ENCODE data around the gene TIE1.

The TIE1 gene

GRCh38 chr1:43256675-43257570, 43.9 kb upstream of the TIE1 start:
- H3K4me3 ChIP-seq (ENCODE audit: control insufficient read depth in 1 of 7, extremely low read depth in 1 of 7, insufficient read depth in 4 of 7, low read depth in 2 of 7, low read length in 6 of 7) = no peak overlapping the region
- no peak overlapping the region for H3K27ac ChIP-seq (ENCODE audit: insufficient read depth in 1 of 2, low read depth in 1 of 2, low read length in 2 of 2, poor library complexity in 1 of 2, severe bottlenecking in 2 of 2)
- ChIA-PET POLR2A (interaction anchor here (1.0 kb wide), 1 partner anchor 10 kb away, joined by 3 read pairs; no protein-coding TSS in a partner anchor), CTCF (interaction anchor here (0.6 kb wide), 1 partner anchor 134 kb away, joined by 3 read pairs; no protein-coding TSS in a partner anchor)
- H3K27me3 ChIP-seq (replicated peaks in 2 of 5; ENCODE audit: control insufficient read depth in 4 of 5, insufficient read depth in 5 of 5, low read length in 4 of 5) = no peaks in the 10 kb centered on the region
- H3K9me3 ChIP-seq (ENCODE audit: control extremely low read depth in 1 of 5, control insufficient read depth in 4 of 5, insufficient read depth in 2 of 5, low read depth in 1 of 5, low read length in 4 of 5) = peaks cover 0 to 10% (median 2%) of the 10 kb centered on the region in 5 experiments
- 96% methylated on average over 8 of the region's 8 CpGs for WGBS (ENCODE audit: insufficient coverage)
- no peaks in the 10 kb centered on the region for H3K4me1 ChIP-seq (ENCODE audit: control extremely low read depth in 1 of 4, control insufficient read depth in 4 of 4, insufficient read depth in 4 of 4, low read length in 3 of 4)
- DNase-seq = no peak
- peaks cover 0 to 3% (median 0%) of the 10 kb centered on the region in 4 experiments for H3K36me3 ChIP-seq (ENCODE audit: control insufficient read depth in 4 of 4, insufficient read depth in 4 of 4, low read length in 3 of 4)

DNA sequence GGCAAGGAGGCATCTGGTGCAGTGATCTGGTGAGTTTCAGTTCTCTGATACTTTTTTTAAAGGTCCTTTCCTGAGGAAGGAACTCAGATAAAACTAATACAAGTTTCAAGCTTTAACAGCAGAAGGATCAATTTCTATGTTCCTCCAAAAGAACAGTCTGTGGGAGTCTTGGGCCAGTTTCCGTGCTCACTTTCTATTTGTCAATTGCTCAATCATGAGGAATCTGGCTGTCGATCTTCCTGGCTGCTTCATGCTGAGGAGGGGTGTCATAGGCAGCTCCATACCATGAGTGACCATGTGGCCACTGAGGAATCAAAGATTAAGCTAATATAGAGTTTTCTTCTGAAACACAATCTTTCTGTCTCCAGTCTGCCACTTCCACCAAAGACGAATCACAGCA, 42.4 kb upstream of the TIE1 start:
- Histone ChIP-seq H3K27ac (ENCODE audit: insufficient read depth in 1 of 2, low read depth in 1 of 2, low read length in 2 of 2, poor library complexity in 1 of 2, severe bottlenecking in 2 of 2) (no peak overlapping the region), H3K36me3 (ENCODE audit: control insufficient read depth in 4 of 4, insufficient read depth in 4 of 4, low read length in 3 of 4) (peaks cover 0 to 3% (median 0%) of the 10 kb centered on the region in 4 experiments), H3K9me3 (ENCODE audit: control extremely low read depth in 1 of 5, control insufficient read depth in 4 of 5, insufficient read depth in 2 of 5, low read depth in 1 of 5, low read length in 4 of 5) (peaks cover 0 to 10% (median 2%) of the 10 kb centered on the region in 5 experiments), H3K4me3 (ENCODE audit: control insufficient read depth in 1 of 7, extremely low read depth in 1 of 7, insufficient read depth in 4 of 7, low read depth in 2 of 7, low read length in 6 of 7) (no peak overlapping the region), H3K4me1 (ENCODE audit: control extremely low read depth in 1 of 4, control insufficient read depth in 4 of 4, insufficient read depth in 4 of 4, low read length in 3 of 4) (no peaks in the 10 kb centered on the region), H3K27me3 (replicated peaks in 2 of 5; ENCODE audit: control insufficient read depth in 4 of 5, insufficient read depth in 5 of 5, low read length in 4 of 5) (no peaks in the 10 kb centered on the region)
- DNase-seq = no peak
- 93% methylated on average over 3 of the region's 3 CpGs for WGBS (ENCODE audit: insufficient coverage)
- CTCF ChIA-PET = no interaction called here
- POLR2A ChIA-PET = no interaction called here

- WGBS (ENCODE audit: insufficient coverage) = 100% methylated on average over 4 of the region's 4 CpGs
- no peak for DNase-seq
- Histone ChIP-seq H3K36me3 (ENCODE audit: control insufficient read depth in 4 of 4, insufficient read depth in 4 of 4, low read length in 3 of 4) (no peaks in the 10 kb centered on the region), H3K27ac (ENCODE audit: insufficient read depth in 1 of 2, low read depth in 1 of 2, low read length in 2 of 2, poor library complexity in 1 of 2, severe bottlenecking in 2 of 2) (no peak overlapping the region), H3K4me3 (ENCODE audit: control insufficient read depth in 1 of 7, extremely low read depth in 1 of 7, insufficient read depth in 4 of 7, low read depth in 2 of 7, low read length in 6 of 7) (no peak overlapping the region), H3K4me1 (ENCODE audit: control extremely low read depth in 1 of 4, control insufficient read depth in 4 of 4, insufficient read depth in 4 of 4, low read length in 3 of 4) (peaks cover 0 to 12% (median 2%) of the 10 kb centered on the region in 4 experiments), H3K9me3 (ENCODE audit: control extremely low read depth in 1 of 5, control insufficient read depth in 4 of 5, insufficient read depth in 2 of 5, low read depth in 1 of 5, low read length in 4 of 5) (peaks cover 0 to 4% (median 0%) of the 10 kb centered on the region in 5 experiments), H3K27me3 (replicated peaks in 2 of 5; ENCODE audit: control insufficient read depth in 4 of 5, insufficient read depth in 5 of 5, low read length in 4 of 5) (no peaks in the 10 kb centered on the region)
- ChIA-PET POLR2A (no interaction called here), CTCF (no interaction called here)
Observed at GRCh38 chr1:43265431-43265830, 35.4 kb upstream of the TIE1 start.

DNA sequence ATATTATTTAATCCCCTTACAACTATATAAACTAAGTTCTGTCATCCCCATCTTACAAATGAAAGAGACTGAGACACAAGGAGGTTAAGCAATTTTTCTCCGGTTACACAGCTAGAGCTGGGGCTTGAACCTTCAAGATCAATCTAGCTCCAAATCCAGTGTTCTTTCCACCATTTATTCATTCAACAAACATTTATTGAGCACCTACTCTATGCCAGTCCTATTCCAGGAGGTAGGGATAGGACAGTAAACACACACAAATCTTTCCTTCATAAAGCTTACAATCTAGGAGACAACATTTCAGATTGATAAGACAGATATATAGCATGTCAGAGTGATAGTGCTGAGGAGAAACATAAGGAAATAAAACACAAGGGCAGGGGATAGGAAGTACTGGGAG, 33.9 kb upstream of the TIE1 start:
- CTCF ChIA-PET = interaction anchor here (1.1 to 1.2 kb wide), 2 partner anchors 13 to 28 kb away, joined by 3 read pairs; no protein-coding TSS in a partner anchor
- WGBS (ENCODE audit: insufficient coverage) = no CpG with 5 or more reads among the region's 1 CpG
- DNase-seq = no peak
- no peaks in the 10 kb centered on the region for H3K36me3 ChIP-seq (ENCODE audit: control insufficient read depth in 4 of 4, insufficient read depth in 4 of 4, low read length in 3 of 4)
- no peak overlapping the region for H3K27ac ChIP-seq (ENCODE audit: insufficient read depth in 1 of 2, low read depth in 1 of 2, low read length in 2 of 2, poor library complexity in 1 of 2, severe bottlenecking in 2 of 2)
- H3K4me1 ChIP-seq (ENCODE audit: control extremely low read depth in 1 of 4, control insufficient read depth in 4 of 4, insufficient read depth in 4 of 4, low read length in 3 of 4) = peaks cover 0 to 21% (median 6%) of the 10 kb centered on the region in 4 experiments
- peaks cover 0 to 4% (median 0%) of the 10 kb centered on the region in 5 experiments for H3K9me3 ChIP-seq (ENCODE audit: control extremely low read depth in 1 of 5, control insufficient read depth in 4 of 5, insufficient read depth in 2 of 5, low read depth in 1 of 5, low read length in 4 of 5)
- no peak overlapping the region for H3K4me3 ChIP-seq (ENCODE audit: control insufficient read depth in 1 of 7, extremely low read depth in 1 of 7, insufficient read depth in 4 of 7, low read depth in 2 of 7, low read length in 6 of 7)
- POLR2A ChIA-PET = interaction anchor here (0.9 kb wide), 1 partner anchor 9 kb away, joined by 3 read pairs; no protein-coding TSS in a partner anchor
- no peaks in the 10 kb centered on the region for H3K27me3 ChIP-seq (replicated peaks in 2 of 5; ENCODE audit: control insufficient read depth in 4 of 5, insufficient read depth in 5 of 5, low read length in 4 of 5)

DNA sequence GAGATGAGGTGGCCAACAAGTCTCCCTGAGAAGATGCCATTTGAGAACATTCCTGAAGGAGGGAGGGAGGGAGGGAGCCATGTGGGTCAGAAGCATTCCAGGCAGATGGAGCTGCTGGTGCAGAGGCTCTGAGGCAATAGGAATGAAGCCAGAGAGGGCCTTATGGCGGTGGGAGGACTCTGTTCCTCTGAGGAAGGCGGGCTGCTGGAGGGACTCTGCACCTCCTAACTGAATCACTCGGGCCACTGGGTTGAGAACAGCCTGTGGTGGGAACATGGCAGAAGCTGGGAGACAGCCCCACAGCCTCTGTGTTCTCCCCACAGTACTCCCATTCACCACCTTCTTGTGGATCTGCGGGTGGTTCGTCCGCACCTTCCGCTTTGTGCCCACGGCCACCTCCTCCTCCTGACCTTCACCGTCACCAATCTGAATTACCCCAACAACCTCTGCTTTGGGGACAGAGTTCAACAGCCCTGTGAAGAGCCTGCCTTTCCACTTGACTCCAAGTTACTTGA, 33.4 kb upstream of the TIE1 start:
- 93% methylated on average over 7 of the region's 9 CpGs for WGBS (ENCODE audit: insufficient coverage)
- CTCF ChIA-PET = interaction anchor here (1.1 to 1.5 kb wide), 3 partner anchors 12 to 27 kb away, joined by 3 to 5 read pairs (median 3); no protein-coding TSS in a partner anchor
- Histone ChIP-seq H3K36me3 (ENCODE audit: control insufficient read depth in 4 of 4, insufficient read depth in 4 of 4, low read length in 3 of 4) (no peaks in the 10 kb centered on the region), H3K4me1 (ENCODE audit: control extremely low read depth in 1 of 4, control insufficient read depth in 4 of 4, insufficient read depth in 4 of 4, low read length in 3 of 4) (peaks cover 0 to 21% (median 6%) of the 10 kb centered on the region in 4 experiments), H3K27ac (ENCODE audit: insufficient read depth in 1 of 2, low read depth in 1 of 2, low read length in 2 of 2, poor library complexity in 1 of 2, severe bottlenecking in 2 of 2) (no peak overlapping the region), H3K9me3 (ENCODE audit: control extremely low read depth in 1 of 5, control insufficient read depth in 4 of 5, insufficient read depth in 2 of 5, low read depth in 1 of 5, low read length in 4 of 5) (peaks cover 0 to 4% (median 0%) of the 10 kb centered on the region in 5 experiments), H3K4me3 (ENCODE audit: control insufficient read depth in 1 of 7, extremely low read depth in 1 of 7, insufficient read depth in 4 of 7, low read depth in 2 of 7, low read length in 6 of 7) (no peak overlapping the region), H3K27me3 (replicated peaks in 2 of 5; ENCODE audit: control insufficient read depth in 4 of 5, insufficient read depth in 5 of 5, low read length in 4 of 5) (no peaks in the 10 kb centered on the region)
- DNase-seq = no peak
- POLR2A ChIA-PET = interaction anchor here (0.9 kb wide), 1 partner anchor 10 kb away, joined by 3 read pairs; no protein-coding TSS in a partner anchor

- POLR2A ChIA-PET = no interaction called here
- Histone ChIP-seq H3K27me3 (replicated peaks in 2 of 5; ENCODE audit: control insufficient read depth in 4 of 5, insufficient read depth in 5 of 5, low read length in 4 of 5) (no peaks in the 10 kb centered on the region), H3K4me3 (ENCODE audit: control insufficient read depth in 1 of 7, extremely low read depth in 1 of 7, insufficient read depth in 4 of 7, low read depth in 2 of 7, low read length in 6 of 7) (no peak overlapping the region), H3K36me3 (ENCODE audit: control insufficient read depth in 4 of 4, insufficient read depth in 4 of 4, low read length in 3 of 4) (no peaks in the 10 kb centered on the region), H3K4me1 (ENCODE audit: control extremely low read depth in 1 of 4, control insufficient read depth in 4 of 4, insufficient read depth in 4 of 4, low read length in 3 of 4) (peaks cover 0 to 21% (median 6%) of the 10 kb centered on the region in 4 experiments), H3K9me3 (ENCODE audit: control extremely low read depth in 1 of 5, control insufficient read depth in 4 of 5, insufficient read depth in 2 of 5, low read depth in 1 of 5, low read length in 4 of 5) (peaks cover 0 to 4% (median 0%) of the 10 kb centered on the region in 5 experiments), H3K27ac (ENCODE audit: insufficient read depth in 1 of 2, low read depth in 1 of 2, low read length in 2 of 2, poor library complexity in 1 of 2, severe bottlenecking in 2 of 2) (no peak overlapping the region)
- CTCF ChIA-PET = interaction anchor here (1.2 to 1.5 kb wide), 3 partner anchors 12 to 100 kb away, joined by 3 to 5 read pairs (median 3); partner anchors contain the start of gene ELOVL1
- WGBS (ENCODE audit: insufficient coverage) = 100% methylated on average over 1 of the region's 3 CpGs
- DNase-seq = no peak
Observed at GRCh38 chr1:43267818-43268425, 32.9 kb upstream of the TIE1 start.

All from common myeloid progenitor, CD34-positive (primary cell).